Measurements from ENCODE around the gene TCEA2. TPM values are rescaled to one million over a fixed set of nuclear protein-coding genes. Genes with fewer than 3 reads are reported as not detected.
A peak's percentile ranks its signal among the peaks of the same experiment; 100 is the strongest.

The TCEA2 gene
- total and polyA plus RNA-seq, 2 of the 13 experiments (the other 11 are each of a cell fraction or from before 2014, with no cell fraction given) = 28.1 to 33.7 TPM

GRCh38 chr20:64048402-64049044, 14.5 kb upstream of the TCEA2 start (continued):
- TF ChIP-seq, protein P1, sequence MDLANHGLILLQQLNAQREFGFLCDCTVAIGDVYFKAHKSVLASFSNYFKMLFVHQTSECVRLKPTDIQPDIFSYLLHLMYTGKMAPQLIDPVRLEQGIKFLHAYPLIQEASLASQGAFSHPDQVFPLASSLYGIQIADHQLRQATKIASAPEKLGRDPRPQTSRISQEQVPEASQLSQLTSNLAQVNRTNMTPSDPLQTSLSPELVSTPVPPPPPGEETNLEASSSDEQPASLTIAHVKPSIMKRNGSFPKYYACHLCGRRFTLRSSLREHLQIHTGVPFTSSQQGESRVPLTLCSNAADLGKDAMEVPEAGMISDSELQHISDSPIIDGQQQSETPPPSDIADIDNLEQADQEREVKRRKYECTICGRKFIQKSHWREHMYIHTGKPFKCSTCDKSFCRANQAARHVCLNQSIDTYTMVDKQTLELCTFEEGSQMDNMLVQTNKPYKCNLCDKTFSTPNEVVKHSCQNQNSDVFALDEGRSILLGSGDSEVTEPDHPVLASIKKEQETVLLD (CRISPR knock-in tag; IDR thresholded peaks at IDR 0.05; ENCODE audit: low read depth) = no peak
- TF ChIP-seq RBFOX2 (IDR thresholded peaks at IDR 0.05; ENCODE audit: low read depth, low read length) (0 out of 2 replicates have a peak, but pooled peaks have one; percentile 49), MAFK (conservative IDR thresholded peaks at IDR 0.05 in 1 of 2, IDR thresholded peaks at IDR 0.05 in 1 of 2; ENCODE audit: low read length in 2 of 2) (no peak)

- H3K27me3 ChIP-seq (ENCODE audit: control insufficient read depth in 1 of 2, insufficient read depth in 2 of 2, low read length in 2 of 2) = no peaks in the 10 kb centered on the region; a peak in 1 of 5 replicates
- H3K9ac ChIP-seq (ENCODE audit: insufficient read depth, low read depth, low read length) = peak within 1 kb of the TSS; percentile 79
- H3K4me1 ChIP-seq (ENCODE audit: insufficient read depth, low read length) = peaks cover 69% of the 10 kb centered on the region
- no peaks in the 10 kb centered on the region for H4K20me1 ChIP-seq (ENCODE audit: insufficient read depth, low read length)
- POLR2A ChIA-PET = interaction anchor here (1.6 to 9.4 kb wide), 3 partner anchors 9 to 69 kb away, joined by 13 to 252 read pairs (median 15); partner anchors contain the start of genes C20orf204, PRPF6 and SAMD10
- H3K4me2 ChIP-seq (ENCODE audit: low read depth, low read length) = peak within 1 kb of the TSS; percentile 98
- WGBS (ENCODE audit: low lambda C conversion rate) = under 1% methylated on average over 38 of the region's 111 CpGs
- no peak within 1 kb of the TSS for H2AFZ ChIP-seq (ENCODE audit: low read length)
- DNase-seq (ENCODE audit: low spot score) (no peak), FAIRE-seq (no peak), ATAC-seq (peak; percentile 10)
- in situ Hi-C loops (cut with HindIII; ENCODE audit: extremely low pct_ligation_motif_present, low pct_unique_long_range_greater_than_20kb) (no loop called here), intact Hi-C loops (cut with micrococcal nuclease; ENCODE audit: unreplicated experiment) (no loop called here)
- CTCF ChIA-PET (ENCODE audit: low intra/inter-chr PET ratio, low total read pairs) = no interaction called here
- H3K79me2 ChIP-seq (ENCODE audit: insufficient read depth, low read length) = peaks cover 4% of the 10 kb centered on the region
- TSS peak; percentile 71 for BruUV-seq (replicated peaks)
- peak within 1 kb of the TSS; percentile 65 to 88 (median 77) for H3K4me3 ChIP-seq (replicated peaks in 1 of 3; ENCODE audit: insufficient read depth in 1 of 3, low read depth in 2 of 3, low read length in 3 of 3)
- no peaks in the 10 kb centered on the region for H3K36me3 ChIP-seq (replicated peaks in 1 of 2; ENCODE audit: control insufficient read depth in 1 of 2, insufficient read depth in 2 of 2, low read length in 2 of 2)
- H3K27ac ChIP-seq (ENCODE audit: extremely low read length, insufficient read depth, low read length) = peak within 1 kb of the TSS; percentile 68
- H3K9me3 ChIP-seq (ENCODE audit: low read length) = no peaks in the 10 kb centered on the region
- TF ChIP-seq ZNF546 (CRISPR knock-in tag; conservative IDR thresholded peaks at IDR 0.05) = no peak
- TF ChIP-seq EHMT2 (IDR thresholded peaks at IDR 0.05; ENCODE audit: borderline replicate concordance, low read depth, low read length) = no peak
- no peak for TF ChIP-seq RBM22 (optimal IDR thresholded peaks at IDR 0.05; ENCODE audit: low read length)
- TF ChIP-seq DNMT3B (CRISPR knock-in tag; conservative IDR thresholded peaks at IDR 0.05) = no peak
- TF ChIP-seq TFDP1 (CRISPR knock-in tag; IDR thresholded peaks at IDR 0.05; ENCODE audit: borderline replicate concordance) = peak; percentile 58; the same call in 1 of the 2 replicates
- peak; percentile 37 for TF ChIP-seq TAF15 (IDR thresholded peaks at IDR 0.05; ENCODE audit: low read depth, low read length, poor library complexity, severe bottlenecking)
- TF ChIP-seq ZBTB8A (CRISPR knock-in tag; IDR thresholded peaks at IDR 0.05; ENCODE audit: borderline replicate concordance, low read depth) = no peak; the same call in 1 of the 2 replicates
- no peak for TF ChIP-seq RELA (CRISPR knock-in tag; IDR thresholded peaks at IDR 0.05)
- no peak; the same call in 1 of the 2 replicates for TF ChIP-seq SNAPC2 (CRISPR knock-in tag; IDR thresholded peaks at IDR 0.05)
- TF ChIP-seq ZSCAN29 (CRISPR knock-in tag; conservative IDR thresholded peaks at IDR 0.05) = no peak
- no peak for TF ChIP-seq THAP7 (CRISPR knock-in tag; IDR thresholded peaks at IDR 0.05)
- TF ChIP-seq UBTF (CRISPR knock-in tag; IDR thresholded peaks at IDR 0.05) = peak; percentile 84
These were observed 13.7 kb upstream of the TCEA2 start, which contains the start of gene SOX18 for GRCh38 chr20:64049060-64049877. TSS of gene SOX18 (minus strand) at chr20:64049639. CDS start at chr20:64049516, 123 bp downstream.
